ENCODE results near the gene DGKD.

DGKD gene

DNA sequence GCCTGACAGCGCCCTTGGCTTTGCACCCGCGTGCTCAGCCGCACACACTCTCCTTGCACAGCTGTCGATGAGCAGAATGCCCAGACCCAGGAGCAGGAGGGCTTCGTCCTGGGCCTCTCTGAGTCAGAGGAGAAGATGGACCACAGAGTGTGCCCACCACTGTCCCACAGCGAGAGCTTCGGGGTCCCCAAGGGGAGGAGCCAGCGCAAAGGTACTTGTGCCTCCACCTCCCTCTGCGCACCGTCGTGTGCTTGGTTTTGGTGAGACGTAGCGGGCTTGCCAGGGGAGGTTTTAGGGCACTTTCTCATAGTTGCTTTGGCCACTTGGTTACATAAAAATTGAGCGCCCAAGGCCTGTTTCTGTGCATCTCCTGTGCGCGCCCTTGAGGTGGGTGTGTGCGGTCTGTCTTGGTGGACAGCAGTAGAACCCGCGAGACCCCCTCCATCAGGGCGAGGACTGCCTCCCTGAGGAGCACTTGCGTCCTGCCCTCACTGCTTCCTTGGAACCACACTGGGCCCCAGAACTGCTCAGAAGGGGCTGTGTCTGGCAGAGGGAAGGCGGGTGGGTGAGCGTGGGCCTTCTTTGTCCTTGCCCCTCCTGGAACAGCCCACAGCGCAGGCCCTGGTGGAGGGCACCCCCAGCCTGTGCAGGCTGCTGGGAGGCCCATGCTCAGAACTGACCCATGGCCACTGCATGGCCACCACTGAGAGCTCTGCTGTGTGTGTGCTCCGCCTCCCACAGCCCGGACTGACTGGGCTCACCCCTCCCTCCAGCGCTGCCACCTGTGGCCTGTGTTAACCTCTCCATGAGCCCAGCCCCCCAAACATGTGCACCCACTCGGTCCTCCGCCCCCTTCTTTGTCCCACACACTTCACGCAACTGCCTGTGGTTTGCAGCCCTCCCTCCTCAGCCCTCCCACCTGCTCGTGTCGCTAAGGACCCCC is 95.9 kb downstream of the DGKD start:
- no peak overlapping the region for H3K4me3 Mint-ChIP-seq
- H3K27ac Mint-ChIP-seq: peak overlapping the region in 1 of 2 donors; percentile 42
- H3K27me3 Mint-ChIP-seq: no peaks in the 10 kb centered on the region
- ATAC-seq (peak; percentile 35), DNase-seq (no peak)
- peaks cover 6% of the 10 kb centered on the region for H3K4me1 Mint-ChIP-seq
- H3K9me3 Mint-ChIP-seq: no peaks in the 10 kb centered on the region

DNA sequence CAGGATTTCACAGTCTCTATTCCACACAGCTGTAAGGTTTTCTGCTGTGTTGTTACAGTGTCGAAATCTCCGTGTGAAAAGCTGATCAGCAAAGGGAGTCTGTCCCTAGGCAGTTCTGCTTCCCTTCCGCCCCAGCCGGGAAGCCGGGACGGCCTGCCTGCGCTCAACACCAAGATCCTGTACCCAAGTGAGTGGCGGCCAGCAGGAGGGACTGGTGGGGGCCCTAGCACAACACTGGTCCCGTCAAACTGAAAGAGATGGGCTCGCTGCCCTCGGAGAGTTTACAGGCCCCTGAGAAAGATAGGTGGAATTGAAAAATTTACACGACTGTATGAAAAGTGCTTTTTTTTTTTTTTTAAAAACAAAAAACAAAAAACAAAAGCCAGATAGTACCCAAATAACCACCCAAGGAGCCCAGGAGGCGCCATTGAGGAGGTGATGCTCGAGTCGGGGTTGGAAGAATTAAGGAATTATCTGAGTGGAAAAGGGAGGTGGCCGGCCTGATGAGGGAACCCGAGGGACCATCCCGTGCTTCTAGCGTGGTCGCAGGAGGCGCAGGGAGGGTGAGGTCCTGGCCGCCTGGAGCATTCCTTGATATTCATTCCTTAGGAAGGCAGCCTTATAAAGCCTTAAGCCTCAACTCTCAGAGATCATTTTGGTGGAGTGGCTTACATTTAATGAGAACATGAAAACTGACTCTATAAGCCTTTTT is 96.7 kb downstream of the DGKD start:
- DNase-seq: no peak
- peak overlapping the region in 1 of 2 donors; percentile 12 for H3K27ac Mint-ChIP-seq

DNA sequence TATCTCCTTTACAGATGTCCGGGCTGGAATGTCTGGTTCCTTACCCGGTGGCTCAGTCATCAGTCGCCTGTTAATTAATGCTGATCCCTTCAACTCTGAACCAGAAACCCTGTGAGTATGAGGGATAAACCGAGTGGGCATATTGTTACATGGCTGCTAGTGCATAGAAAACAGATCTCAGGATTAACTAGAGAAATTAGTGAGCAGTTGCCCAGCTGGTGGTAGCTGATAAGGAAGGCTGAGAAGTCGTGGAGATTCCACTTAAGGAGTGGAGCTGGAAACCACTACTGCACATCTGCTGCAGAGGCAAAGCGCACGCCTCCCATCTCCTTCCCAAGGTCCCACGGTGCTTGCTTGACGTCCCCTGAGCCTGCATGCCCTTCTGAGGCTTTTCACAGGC is 97.7 kb downstream of the DGKD start:
- Mint-ChIP-seq H3K27ac (peak overlapping the region in 1 of 2 donors; percentile 38), H3K4me1 (peaks cover 6% of the 10 kb centered on the region), H3K27me3 (no peaks in the 10 kb centered on the region), H3K9me3 (no peaks in the 10 kb centered on the region), H3K4me3 (no peak overlapping the region)
- ATAC-seq: no peak
- DNase-seq: no peak

More for the DNA sequence above, 96.7 kb downstream of the DGKD start:
- ATAC-seq: no peak
- Mint-ChIP-seq H3K27me3 (no peaks in the 10 kb centered on the region), H3K4me3 (no peak overlapping the region), H3K4me1 (peaks cover 6% of the 10 kb centered on the region), H3K9me3 (no peaks in the 10 kb centered on the region)

DNA sequence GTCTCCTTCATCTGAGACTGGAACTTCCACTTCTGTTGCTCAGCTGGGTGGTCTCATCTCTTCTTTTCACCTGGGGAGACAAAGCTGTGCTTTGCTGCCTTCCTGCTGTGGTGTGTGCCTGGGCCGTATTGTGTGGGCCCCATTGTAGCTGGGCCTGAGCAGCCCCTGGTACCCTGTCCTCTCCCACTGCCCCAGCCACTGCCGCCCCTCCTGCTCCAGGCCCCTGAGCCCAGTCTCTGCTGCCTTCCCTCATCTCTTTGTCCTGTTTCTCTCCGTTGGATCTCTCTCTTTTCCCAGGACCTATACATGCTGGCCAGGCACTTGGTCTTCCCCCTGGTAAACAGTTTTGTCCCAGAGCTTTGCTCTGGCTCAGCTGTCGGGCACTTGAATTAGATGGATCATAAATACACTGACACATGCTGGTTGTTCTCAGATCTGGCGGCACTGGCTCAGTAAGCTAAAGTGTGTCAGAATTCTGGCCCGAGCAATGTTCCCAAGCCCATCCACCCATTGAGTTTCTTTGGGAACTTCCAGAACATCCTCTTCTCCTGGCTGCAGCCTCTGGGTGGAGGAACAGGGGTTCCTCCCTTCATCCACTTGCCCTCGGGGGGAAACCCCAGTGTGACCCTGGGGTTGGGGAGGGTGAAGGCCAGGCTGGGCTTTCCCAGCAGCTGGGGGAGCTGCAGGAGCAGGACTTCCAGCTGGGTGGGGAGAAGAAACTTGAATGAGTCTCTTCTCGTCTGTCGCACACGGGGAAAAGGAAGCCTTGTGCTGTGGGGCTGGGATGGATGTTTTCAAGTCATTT is 99.0 kb downstream of the DGKD start:
- H3K27ac Mint-ChIP-seq: peak overlapping the region; percentile 67 to 93
- ATAC-seq (no peak), DNase-seq (no peak)
- no peaks in the 10 kb centered on the region for H3K27me3 Mint-ChIP-seq
- H3K4me1 Mint-ChIP-seq: peaks cover 2% of the 10 kb centered on the region
- no peak overlapping the region for H3K4me3 Mint-ChIP-seq
- H3K9me3 Mint-ChIP-seq: no peaks in the 10 kb centered on the region

DNA sequence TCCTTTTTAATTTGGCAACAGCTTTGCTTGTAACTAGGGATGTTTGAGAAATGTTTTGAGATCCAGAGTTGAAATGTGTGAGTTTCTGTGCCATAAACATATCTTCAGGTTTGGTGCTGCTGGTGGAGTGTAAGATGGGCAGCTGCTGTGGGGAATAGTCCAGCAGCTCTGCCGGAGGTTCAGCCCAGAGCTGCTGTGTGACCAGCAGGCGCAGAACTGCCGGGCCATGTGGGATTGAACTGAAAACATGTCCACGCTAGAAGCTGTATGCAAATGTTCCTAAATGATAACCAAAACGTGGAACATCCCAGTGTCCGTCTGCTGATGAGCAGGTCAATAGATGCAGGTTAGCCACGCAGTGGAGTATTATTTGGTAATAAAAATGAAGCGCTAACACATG is 99.6 kb downstream of the DGKD start:
- DNase-seq: no peak
- no peak overlapping the region for H3K4me3 Mint-ChIP-seq
- H3K27ac Mint-ChIP-seq: peak overlapping the region in 1 of 2 donors; percentile 85
- H3K27me3 Mint-ChIP-seq: no peaks in the 10 kb centered on the region
- no peaks in the 10 kb centered on the region for H3K9me3 Mint-ChIP-seq
- ATAC-seq: no peak
- H3K4me1 Mint-ChIP-seq: no peaks in the 10 kb centered on the region

DNA sequence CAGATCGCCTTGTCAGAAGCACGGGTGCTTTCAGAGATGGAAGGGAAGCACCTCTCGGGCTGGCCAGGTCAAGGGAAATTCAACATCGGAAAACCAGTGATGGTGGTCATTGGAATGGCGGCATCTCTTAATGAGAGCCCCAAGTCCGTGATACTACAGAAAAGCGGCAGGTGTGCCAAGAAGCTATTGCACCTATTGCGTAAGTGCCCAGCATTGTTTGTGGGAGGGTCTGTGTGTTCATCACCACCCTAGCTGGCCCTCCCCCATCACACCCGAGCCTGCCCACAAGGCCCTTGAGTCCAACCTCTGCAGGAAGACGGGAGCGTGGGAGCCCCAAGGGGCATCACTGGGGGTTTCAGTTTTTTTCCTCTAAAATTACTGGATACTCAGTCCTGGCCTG is 100.7 kb downstream of the DGKD start:
- no peaks in the 10 kb centered on the region for H3K9me3 Mint-ChIP-seq
- no peak overlapping the region for H3K27ac Mint-ChIP-seq
- no peaks in the 10 kb centered on the region for H3K4me1 Mint-ChIP-seq
- DNase-seq: no peak
- no peak for ATAC-seq
- no peaks in the 10 kb centered on the region for H3K27me3 Mint-ChIP-seq
- no peak overlapping the region for H3K4me3 Mint-ChIP-seq

DNA sequence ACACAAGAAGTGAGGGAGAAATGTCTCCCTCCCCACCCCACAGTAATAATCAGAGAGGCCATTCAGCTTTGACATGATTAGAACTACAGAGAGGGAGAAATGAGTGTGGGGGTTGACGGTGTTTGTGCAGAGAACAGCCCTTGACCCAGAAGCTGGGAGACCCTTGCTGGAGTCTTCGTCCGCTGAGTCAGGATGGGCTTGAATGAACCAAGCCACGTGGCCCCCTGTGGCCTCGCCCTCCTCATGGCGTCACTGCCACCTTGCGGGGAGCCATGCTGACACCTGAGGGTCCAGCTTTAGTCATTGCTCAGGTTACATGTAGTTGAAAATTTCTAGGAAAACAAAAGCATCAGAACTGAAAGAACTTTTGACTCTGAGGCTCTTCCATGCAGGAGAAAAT is 101.2 kb downstream of the DGKD start:
- no peak overlapping the region for H3K4me3 Mint-ChIP-seq
- ATAC-seq (no peak), DNase-seq (no peak)
- H3K27me3 Mint-ChIP-seq: no peaks in the 10 kb centered on the region
- H3K9me3 Mint-ChIP-seq: no peaks in the 10 kb centered on the region
- H3K4me1 Mint-ChIP-seq: no peaks in the 10 kb centered on the region
- H3K27ac Mint-ChIP-seq: no peak overlapping the region

DNA sequence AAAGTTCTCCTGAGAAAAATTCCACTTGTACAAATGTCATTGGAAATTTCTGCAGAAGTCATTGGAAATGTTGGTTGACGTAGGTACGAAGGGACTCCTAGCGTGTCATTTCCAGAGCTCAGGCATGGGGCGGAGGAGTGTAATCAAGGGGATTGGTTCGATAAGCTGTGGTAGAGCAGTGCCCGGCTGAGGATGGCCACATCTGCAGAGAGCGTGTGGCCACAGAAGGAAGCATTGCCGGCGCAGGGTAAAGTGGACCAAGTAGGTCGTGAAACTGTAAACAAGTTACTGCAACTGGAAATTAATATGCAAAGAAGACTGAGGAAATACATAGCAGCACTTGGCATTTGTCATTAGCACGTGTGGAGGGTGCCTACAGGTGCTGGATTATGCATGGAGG is 101.8 kb downstream of the DGKD start:
- no peaks in the 10 kb centered on the region for H3K27me3 Mint-ChIP-seq
- ATAC-seq (no peak), DNase-seq (no peak)
- H3K27ac Mint-ChIP-seq: no peak overlapping the region
- no peaks in the 10 kb centered on the region for H3K4me1 Mint-ChIP-seq
- H3K4me3 Mint-ChIP-seq: no peak overlapping the region
- H3K9me3 Mint-ChIP-seq: no peaks in the 10 kb centered on the region

DNA sequence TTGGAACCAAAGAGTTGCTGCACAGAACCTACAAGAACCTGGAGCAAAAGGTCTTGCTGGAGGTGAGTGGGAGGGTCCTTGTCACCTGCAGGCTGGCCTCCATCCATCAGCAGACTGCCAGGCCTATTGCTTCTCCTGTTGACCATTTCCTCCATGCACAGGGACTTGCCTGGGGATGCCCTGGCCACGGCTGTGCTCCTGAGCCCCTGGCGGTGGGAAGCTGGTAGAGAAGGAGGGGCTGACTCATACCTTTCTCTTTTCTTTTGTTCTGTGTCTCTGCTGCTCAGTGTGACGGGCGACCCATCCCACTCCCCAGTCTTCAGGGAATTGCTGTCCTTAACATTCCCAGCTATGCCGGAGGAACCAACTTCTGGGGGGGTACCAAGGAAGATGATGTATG is 102.6 kb downstream of the DGKD start:
- H3K4me3 Mint-ChIP-seq: no peak overlapping the region
- H3K4me1 Mint-ChIP-seq: no peaks in the 10 kb centered on the region
- DNase-seq: no peak
- H3K27ac Mint-ChIP-seq: peak overlapping the region in 1 of 2 donors; percentile 96
- ATAC-seq: no peak
- no peaks in the 10 kb centered on the region for H3K27me3 Mint-ChIP-seq
- H3K9me3 Mint-ChIP-seq: no peaks in the 10 kb centered on the region

DNA sequence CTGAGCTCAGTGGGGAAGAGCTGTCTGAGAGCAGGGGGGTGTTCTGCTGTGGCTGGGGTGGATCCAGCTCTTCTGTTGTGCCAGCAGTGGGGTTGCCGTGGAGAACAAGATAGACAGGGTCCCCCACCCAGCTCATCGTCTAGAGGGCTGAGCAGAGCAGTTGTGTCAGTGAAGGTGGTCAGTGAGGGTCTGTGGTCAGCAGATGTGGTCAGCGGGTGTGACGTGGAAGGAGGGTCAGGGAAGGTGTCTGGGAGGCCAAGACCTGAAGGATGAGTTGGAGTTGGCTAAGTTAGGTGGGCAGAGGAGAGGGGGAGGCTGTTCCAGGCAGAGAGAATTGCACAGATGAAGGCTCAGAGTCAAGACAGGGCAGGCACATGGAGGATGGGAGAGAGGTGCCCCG is 103.1 kb downstream of the DGKD start:
- ATAC-seq (no peak), DNase-seq (no peak)
- Mint-ChIP-seq H3K9me3 (no peaks in the 10 kb centered on the region), H3K4me3 (no peak overlapping the region), H3K27ac (peak overlapping the region in 1 of 2 donors; percentile 96), H3K4me1 (no peaks in the 10 kb centered on the region), H3K27me3 (no peaks in the 10 kb centered on the region)

DNA sequence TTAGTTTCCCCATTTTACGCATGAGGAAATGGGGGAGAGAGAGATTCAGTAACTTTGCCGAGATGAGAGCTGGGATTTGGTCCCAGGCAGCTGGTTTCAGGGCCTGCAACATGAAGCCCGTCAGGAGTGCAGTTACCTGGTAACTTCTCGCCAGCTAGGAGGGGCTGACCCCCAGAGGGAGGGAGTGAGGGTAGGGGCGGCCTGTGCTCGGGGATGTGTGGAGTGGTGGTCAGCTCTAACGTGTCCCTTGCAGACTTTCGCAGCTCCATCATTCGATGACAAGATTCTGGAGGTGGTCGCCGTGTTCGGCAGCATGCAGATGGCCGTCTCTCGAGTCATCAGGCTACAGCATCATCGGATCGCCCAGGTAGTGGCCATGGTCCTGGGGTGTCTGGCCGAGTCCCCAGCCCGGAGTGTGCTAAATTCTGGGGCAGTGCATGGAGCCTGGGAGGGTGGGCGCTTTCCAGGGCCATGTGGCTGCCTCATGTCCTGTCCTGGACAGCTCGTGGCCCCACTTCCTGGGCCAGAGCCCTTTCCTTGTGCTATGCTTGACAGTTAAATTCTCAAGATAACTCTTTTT is 103.8 kb downstream of the DGKD start:
- DNase-seq: no peak
- Mint-ChIP-seq H3K27ac (no peak overlapping the region), H3K4me1 (no peaks in the 10 kb centered on the region), H3K9me3 (no peaks in the 10 kb centered on the region), H3K27me3 (no peaks in the 10 kb centered on the region), H3K4me3 (no peak overlapping the region)
- no peak for ATAC-seq

DNA sequence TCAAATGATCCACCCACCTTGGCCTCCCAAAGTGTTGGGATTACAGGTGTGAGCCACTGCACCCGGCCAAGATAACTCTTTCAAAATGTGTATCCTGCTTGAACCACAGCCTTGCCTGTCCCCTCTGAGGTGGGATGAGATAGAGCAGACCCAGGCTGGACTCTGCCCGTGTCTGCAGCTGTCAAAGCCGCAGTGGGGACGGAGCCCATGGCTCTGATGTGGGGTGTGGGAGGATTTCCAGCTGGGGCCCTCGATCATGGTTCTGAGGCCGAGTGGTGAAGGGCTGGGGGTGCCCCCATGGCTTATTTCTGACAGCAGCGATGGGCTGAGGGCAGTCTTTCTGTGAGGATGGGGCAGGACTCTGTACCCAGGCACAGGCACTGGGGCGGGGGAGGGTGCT is 104.5 kb downstream of the DGKD start:
- Mint-ChIP-seq H3K9me3 (no peaks in the 10 kb centered on the region), H3K27me3 (no peaks in the 10 kb centered on the region), H3K4me3 (no peak overlapping the region), H3K27ac (peak overlapping the region in 1 of 2 donors; percentile 59), H3K4me1 (no peaks in the 10 kb centered on the region)
- ATAC-seq (no peak), DNase-seq (no peak)

DNA sequence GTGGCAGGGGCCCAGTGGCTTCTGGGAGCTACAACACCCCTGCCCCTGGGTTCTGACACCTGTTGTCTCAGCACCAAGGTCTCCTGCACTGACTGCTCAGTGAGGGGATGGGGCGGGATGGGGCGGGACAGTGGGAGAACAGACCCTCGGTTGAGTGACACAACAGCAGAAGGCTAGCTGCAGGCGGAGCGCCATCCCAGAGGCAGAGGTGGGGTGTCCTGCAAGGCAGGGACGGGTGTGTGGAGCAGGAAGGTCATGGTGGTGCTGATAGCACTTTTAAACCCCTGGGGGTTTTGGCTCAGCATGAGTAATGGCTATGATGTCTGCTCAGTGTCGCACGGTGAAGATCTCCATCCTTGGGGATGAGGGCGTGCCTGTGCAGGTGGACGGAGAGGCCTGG is 105.1 kb downstream of the DGKD start:
- H3K4me3 Mint-ChIP-seq: no peak overlapping the region
- peak overlapping the region in 1 of 2 donors; percentile 59 for H3K27ac Mint-ChIP-seq
- H3K4me1 Mint-ChIP-seq: no peaks in the 10 kb centered on the region
- DNase-seq: no peak
- ATAC-seq: no peak
- H3K27me3 Mint-ChIP-seq: no peaks in the 10 kb centered on the region
- H3K9me3 Mint-ChIP-seq: no peaks in the 10 kb centered on the region

DNA sequence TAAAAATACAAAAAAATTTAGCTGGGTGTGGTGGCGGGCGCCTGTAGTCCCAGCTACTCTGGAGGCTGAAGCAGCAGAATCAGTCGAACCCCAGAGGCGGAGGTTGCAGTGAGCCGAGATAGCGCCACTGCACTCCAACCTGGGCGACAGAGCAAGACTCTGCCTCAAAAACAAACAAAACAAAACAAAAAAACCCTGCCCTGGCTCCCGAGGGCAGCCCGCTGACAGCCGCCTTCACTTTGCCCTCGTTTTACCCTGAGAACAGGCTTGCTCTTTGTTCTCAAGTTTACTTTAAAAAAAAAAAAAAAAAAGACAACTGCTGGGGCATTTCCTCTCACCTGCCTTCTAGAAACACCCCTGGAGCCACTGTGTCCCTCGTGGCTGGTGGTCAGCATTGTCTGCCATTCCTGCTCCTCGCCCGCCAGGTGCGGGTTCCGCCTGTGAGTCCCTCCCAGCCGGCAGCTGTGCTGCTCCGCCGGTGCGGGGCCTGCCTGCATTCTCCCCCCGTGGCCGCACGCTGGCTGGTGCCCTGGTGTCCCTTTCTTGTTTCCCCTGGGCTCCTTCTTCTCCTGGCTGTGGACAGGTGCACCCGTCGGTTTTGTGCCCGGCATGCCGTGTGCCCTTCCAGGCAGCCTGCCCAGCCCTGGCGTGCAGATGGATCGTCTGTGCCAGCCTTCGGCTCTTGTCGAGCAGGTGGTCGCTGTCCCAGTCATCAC is 106.6 kb downstream of the DGKD start:
- ATAC-seq (no peak), DNase-seq (no peak)
- no peaks in the 10 kb centered on the region for H3K27me3 Mint-ChIP-seq
- H3K4me1 Mint-ChIP-seq: no peaks in the 10 kb centered on the region
- peak overlapping the region in 1 of 2 donors; percentile 86 for H3K27ac Mint-ChIP-seq
- no peaks in the 10 kb centered on the region for H3K9me3 Mint-ChIP-seq
- H3K4me3 Mint-ChIP-seq: no peak overlapping the region

DNA sequence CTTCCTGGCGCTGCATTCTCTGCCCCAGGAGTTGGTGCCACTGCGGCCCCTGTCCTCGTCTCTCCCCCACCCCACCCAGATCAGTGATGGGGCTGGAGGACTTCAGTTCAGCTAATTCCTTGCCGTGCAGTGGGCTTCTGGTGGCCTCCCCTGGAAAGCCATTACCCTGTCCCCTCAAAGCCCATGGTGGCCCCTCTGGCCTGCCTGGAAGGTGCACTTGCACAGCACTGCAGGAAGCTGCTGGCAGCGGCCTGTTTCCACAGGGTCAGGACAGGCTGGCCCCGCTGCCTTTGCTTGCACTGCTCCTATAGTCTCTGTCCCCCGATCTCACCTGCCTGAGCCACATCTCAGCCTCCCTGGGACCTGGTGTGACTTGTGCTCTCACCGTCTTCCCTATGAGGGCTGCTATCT is 107.2 kb downstream of the DGKD start:
- no peak overlapping the region for H3K4me3 Mint-ChIP-seq
- peak overlapping the region in 1 of 2 donors; percentile 86 for H3K27ac Mint-ChIP-seq
- DNase-seq (no peak), ATAC-seq (no peak)
- H3K4me1 Mint-ChIP-seq: no peaks in the 10 kb centered on the region
- no peaks in the 10 kb centered on the region for H3K9me3 Mint-ChIP-seq
- no peaks in the 10 kb centered on the region for H3K27me3 Mint-ChIP-seq

Data from stimulated activated naive CD8-positive, alpha-beta T cell treated with anti-CD3 and anti-CD28 coated beads, Interleukin-15, amount 100 ng/mL, for 72 hours (primary cell).